Measurements from ENCODE around the gene KLHL21. TPM values are rescaled to one million over a fixed set of nuclear protein-coding genes. Genes with fewer than 3 reads are reported as not detected.
"Not testable (repeated sequence)": the region's sequence is repeated elsewhere in the genome, so short reads cannot be mapped to it uniquely, and the experiment has no call there.

Gene KLHL21
- total RNA-seq, 2 donors from 2014 or later = 20.2 to 46.2 TPM

DNA sequence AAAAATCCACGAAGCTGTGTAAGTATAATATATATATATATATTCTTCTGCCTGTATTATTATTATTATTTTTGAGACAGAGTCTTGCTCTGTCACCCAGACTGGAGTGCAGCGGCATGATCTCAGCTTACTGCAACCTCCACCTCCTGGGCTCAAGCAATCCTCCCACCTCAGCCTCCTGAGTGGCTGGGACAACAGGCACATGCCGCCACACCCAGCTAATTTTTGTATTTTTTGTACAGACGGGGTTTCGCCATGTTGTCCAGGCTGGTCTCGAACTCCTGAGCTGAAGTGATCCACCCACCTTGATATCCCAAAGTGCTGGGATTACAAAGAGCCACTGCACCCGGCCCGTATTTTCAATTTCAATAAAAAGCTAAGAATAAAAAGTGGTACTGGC is 2.7 kb downstream of the KLHL21 start:
- not testable (repeated sequence) for H3K27me3 Mint-ChIP-seq; H3K36me3 Mint-ChIP-seq; ATAC-seq; DNase-seq (ENCODE audit: low spot score); H3K9me3 Mint-ChIP-seq
- Mint-ChIP-seq H3K27ac (peak overlapping the region; percentile 83 to 95), H3K4me1 (ENCODE audit: low read depth in 2 of 2) (peaks cover 35 to 38% of the 10 kb centered on the region in 2 donors), H3K4me3 (peak overlapping the region; percentile 94)

GRCh38 chr1:6599141-6599975 is 3.3 kb downstream of the KLHL21 start:
- H3K27ac Mint-ChIP-seq = peak overlapping the region; percentile 83 to 95
- H3K4me3 Mint-ChIP-seq = peak overlapping the region; percentile 94
- H3K36me3 Mint-ChIP-seq = no peaks in the 10 kb centered on the region
- no peaks in the 10 kb centered on the region for H3K27me3 Mint-ChIP-seq
- DNase-seq (ENCODE audit: low spot score) = no peak
- H3K4me1 Mint-ChIP-seq (ENCODE audit: low read depth in 2 of 2) = peaks cover 35 to 37% of the 10 kb centered on the region in 2 donors
- no peaks in the 10 kb centered on the region for H3K9me3 Mint-ChIP-seq
- no peak for ATAC-seq

DNA sequence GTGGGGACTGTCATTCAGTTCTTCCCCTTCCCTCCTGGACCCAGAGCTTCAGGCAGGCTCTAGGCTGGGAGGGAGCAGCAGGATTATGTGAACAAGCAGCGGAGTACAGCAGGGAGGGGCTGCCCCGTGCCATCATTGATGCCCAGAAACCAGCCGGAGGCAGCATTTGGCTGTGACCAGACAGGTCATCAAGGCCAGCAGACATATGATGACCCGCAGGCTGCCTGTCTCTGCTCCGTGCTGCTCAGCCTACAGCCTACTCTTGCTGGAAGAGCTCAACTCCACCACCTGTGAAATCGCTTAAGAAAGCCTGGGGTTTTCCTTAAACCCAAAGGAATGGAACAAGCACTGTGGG is 4.9 kb downstream of the KLHL21 start:
- Mint-ChIP-seq H3K4me3 (no peak overlapping the region), H3K9me3 (no peaks in the 10 kb centered on the region), H3K27ac (no peak overlapping the region), H3K36me3 (no peaks in the 10 kb centered on the region), H3K27me3 (no peaks in the 10 kb centered on the region), H3K4me1 (ENCODE audit: low read depth in 2 of 2) (peaks cover 27 to 39% of the 10 kb centered on the region in 2 donors)
- no peak for ATAC-seq
- DNase-seq (ENCODE audit: low spot score) = no peak

GRCh38 chr1:6596886-6597776 is 5.5 kb downstream of the KLHL21 start:
- no peak overlapping the region for H3K27ac Mint-ChIP-seq

DNA sequence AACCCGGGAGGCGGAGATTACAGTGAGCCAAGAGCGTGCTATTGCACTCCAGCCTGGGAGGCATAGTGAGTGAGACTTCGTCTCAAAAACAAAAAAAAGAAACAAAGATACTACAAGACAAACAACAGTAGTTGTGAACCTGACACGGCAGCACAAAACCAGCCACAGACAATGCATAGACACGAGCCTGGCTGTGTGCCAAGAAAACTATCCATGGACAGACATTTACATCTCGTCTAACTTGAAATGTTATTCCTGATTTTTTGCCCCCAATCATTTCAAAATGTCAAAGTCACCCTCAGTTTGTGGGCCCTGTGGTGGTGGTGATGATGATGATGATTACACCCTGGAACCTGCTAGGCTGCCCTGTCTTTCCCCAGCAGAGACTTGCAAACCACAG is 6.3 kb downstream of the KLHL21 start:
- Mint-ChIP-seq H3K27me3 (no peaks in the 10 kb centered on the region), H3K9me3 (no peaks in the 10 kb centered on the region), H3K4me3 (no peak overlapping the region), H3K36me3 (no peaks in the 10 kb centered on the region), H3K27ac (peak overlapping the region in 1 of 2 donors; percentile 58), H3K4me1 (ENCODE audit: low read depth in 2 of 2) (peaks cover 26 to 42% of the 10 kb centered on the region in 2 donors)
- ATAC-seq (no peak), DNase-seq (ENCODE audit: low spot score) (no peak)

More at GRCh38 chr1:6596886-6597776, 5.5 kb downstream of the KLHL21 start:
- peaks cover 27 to 42% of the 10 kb centered on the region in 2 donors for H3K4me1 Mint-ChIP-seq (ENCODE audit: low read depth in 2 of 2)
- H3K4me3 Mint-ChIP-seq = no peak overlapping the region
- H3K27me3 Mint-ChIP-seq = no peaks in the 10 kb centered on the region
- ATAC-seq (no peak), DNase-seq (ENCODE audit: low spot score) (no peak)
- no peaks in the 10 kb centered on the region for H3K9me3 Mint-ChIP-seq
- no peaks in the 10 kb centered on the region for H3K36me3 Mint-ChIP-seq

GRCh38 chr1:6594977-6595740 is 7.5 kb downstream of the KLHL21 start:
- Mint-ChIP-seq H3K36me3 (no peaks in the 10 kb centered on the region), H3K4me3 (no peak overlapping the region), H3K27ac (no peak overlapping the region), H3K4me1 (ENCODE audit: low read depth in 2 of 2) (peaks cover 25 to 41% of the 10 kb centered on the region in 2 donors), H3K9me3 (no peaks in the 10 kb centered on the region), H3K27me3 (no peaks in the 10 kb centered on the region)
- DNase-seq (ENCODE audit: low spot score) = no peak
- no peak for ATAC-seq

GRCh38 chr1:6593810-6594209 is 8.9 kb downstream of the KLHL21 start:
- DNase-seq (ENCODE audit: low spot score) (no peak), ATAC-seq (no peak)
- H3K9me3 Mint-ChIP-seq = no peaks in the 10 kb centered on the region
- no peaks in the 10 kb centered on the region for H3K27me3 Mint-ChIP-seq
- no peak overlapping the region for H3K4me3 Mint-ChIP-seq
- no peaks in the 10 kb centered on the region for H3K36me3 Mint-ChIP-seq
- peaks cover 14 to 31% of the 10 kb centered on the region in 2 donors for H3K4me1 Mint-ChIP-seq (ENCODE audit: low read depth in 2 of 2)
- H3K27ac Mint-ChIP-seq = no peak overlapping the region

DNA sequence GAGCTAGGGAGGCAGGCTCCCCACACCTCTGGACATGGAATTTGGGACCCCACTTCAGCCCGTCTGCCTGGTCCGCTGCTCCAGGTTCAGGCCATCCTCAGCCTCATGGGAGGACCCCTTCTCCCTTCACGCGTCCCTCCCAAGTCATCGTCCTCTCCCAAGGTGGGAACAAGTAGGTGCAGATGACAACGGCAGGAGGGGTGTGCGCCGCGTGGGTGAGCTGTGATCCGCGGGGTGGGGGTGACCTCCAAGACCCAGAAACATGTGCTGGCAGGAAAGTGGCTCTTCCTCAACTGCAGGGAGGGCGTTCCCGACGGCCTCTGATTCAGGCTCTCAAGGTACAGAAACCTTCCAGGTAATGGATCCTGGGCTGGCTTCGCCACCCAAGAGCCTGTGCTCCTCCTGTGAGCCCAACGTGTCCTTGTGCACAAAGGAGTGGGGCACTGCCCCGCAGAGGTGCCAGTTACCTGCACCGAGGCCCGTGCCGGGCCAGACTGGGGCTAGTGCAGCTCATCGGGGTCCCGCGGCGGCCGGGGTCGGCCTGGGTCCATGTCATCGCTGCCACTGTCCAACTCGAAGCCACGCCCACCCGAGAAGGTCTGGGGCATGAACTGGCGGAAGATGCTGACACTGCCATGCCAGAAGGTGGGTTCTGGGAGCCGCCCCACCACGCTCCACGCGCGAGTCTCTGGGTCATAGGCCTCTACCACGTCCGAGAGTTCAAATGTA is 9.6 kb downstream of the KLHL21 start:
- Mint-ChIP-seq H3K36me3 (no peaks in the 10 kb centered on the region), H3K4me1 (ENCODE audit: low read depth in 2 of 2) (peaks cover 11 to 28% of the 10 kb centered on the region in 2 donors), H3K9me3 (no peaks in the 10 kb centered on the region), H3K27me3 (no peaks in the 10 kb centered on the region), H3K27ac (no peak overlapping the region), H3K4me3 (no peak overlapping the region)
- DNase-seq (ENCODE audit: low spot score) (no peak), ATAC-seq (no peak)

- no peaks in the 10 kb centered on the region for H3K27me3 Mint-ChIP-seq
- no peaks in the 10 kb centered on the region for H3K36me3 Mint-ChIP-seq
- DNase-seq (ENCODE audit: low spot score) = no peak
- H3K4me1 Mint-ChIP-seq (ENCODE audit: low read depth in 2 of 2) = peaks cover 11 to 28% of the 10 kb centered on the region in 2 donors
- H3K4me3 Mint-ChIP-seq = no peak overlapping the region
- H3K27ac Mint-ChIP-seq = no peak overlapping the region
- H3K9me3 Mint-ChIP-seq = no peaks in the 10 kb centered on the region
- peak in 1 of 2 donors; percentile 25 for ATAC-seq
Observed at GRCh38 chr1:6592441-6592840, 10.2 kb downstream of the KLHL21 start.

DNA sequence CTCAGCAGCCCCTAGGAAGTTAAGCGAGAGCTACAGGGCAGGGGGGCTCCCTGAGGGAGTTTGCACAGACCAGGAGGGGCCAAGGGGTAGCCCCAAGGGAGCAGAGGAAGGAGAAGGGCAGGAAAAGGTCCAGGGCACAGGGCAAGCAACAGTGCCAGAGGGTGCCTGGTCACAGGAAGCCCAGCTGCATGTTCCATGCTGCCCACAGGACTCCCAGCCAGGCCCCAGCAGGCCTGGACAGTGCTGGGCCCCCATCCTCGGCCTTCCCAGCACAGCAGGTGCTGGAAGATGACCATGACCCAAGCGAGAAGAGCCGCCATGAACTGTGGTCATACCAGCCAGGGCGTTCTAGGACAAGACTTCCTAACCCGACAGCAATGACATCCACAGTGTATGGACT is 11.0 kb downstream of the KLHL21 start:
- ATAC-seq = peak in 1 of 2 donors; percentile 4
- peaks cover 11 to 28% of the 10 kb centered on the region in 2 donors for H3K4me1 Mint-ChIP-seq (ENCODE audit: low read depth in 2 of 2)

DNA sequence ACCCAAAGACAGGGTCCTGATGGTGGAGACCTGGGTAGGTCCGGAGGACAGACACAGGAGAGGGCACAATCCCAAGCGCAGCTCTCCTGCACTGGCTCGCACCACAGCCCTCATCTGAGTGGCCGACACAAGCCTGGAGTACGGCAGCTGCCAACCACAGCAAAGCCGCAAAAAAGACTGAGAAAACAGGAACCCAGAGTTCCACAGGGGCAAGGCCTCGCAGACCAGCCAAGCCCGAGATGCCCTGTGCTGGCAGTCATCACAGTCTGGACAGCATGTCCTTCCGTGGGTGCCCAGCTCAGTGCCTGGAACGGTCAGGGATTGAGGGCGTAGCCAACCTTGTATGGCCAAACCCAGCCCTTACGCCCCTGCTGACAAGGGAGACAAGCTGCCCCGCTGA is 11.4 kb downstream of the KLHL21 start:
- Mint-ChIP-seq H3K27me3 (no peaks in the 10 kb centered on the region), H3K27ac (no peak overlapping the region), H3K4me1 (ENCODE audit: low read depth in 2 of 2) (peaks cover 11 to 26% of the 10 kb centered on the region in 2 donors), H3K4me3 (peak overlapping the region; percentile 20), H3K9me3 (no peaks in the 10 kb centered on the region), H3K36me3 (no peaks in the 10 kb centered on the region)
- DNase-seq (ENCODE audit: low spot score) (no peak), ATAC-seq (peak; percentile 25 to 44)

More for the DNA sequence above, 11.0 kb downstream of the KLHL21 start:
- Mint-ChIP-seq H3K36me3 (no peaks in the 10 kb centered on the region), H3K27ac (no peak overlapping the region), H3K27me3 (no peaks in the 10 kb centered on the region), H3K4me3 (no peak overlapping the region), H3K9me3 (no peaks in the 10 kb centered on the region)
- no peak for DNase-seq (ENCODE audit: low spot score)

DNA sequence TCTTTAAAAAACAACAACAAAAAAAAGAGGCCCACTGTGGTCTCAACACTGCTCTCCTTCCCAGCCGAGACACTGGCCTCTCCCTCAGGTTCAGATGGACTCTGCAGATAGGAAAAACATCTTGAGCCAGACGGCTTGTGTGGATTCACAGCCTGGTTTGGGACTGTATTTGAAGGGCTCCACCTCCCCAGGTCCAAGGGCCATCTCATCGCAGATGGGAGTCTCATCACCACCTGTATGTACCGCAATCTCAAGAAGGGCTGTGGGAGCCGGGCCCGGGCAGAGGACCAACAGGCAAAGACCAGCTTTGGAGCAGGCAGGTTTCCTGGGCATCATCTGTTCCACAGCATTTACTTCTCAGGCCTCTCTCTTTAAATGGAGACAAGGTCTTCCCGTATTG is 12.6 kb downstream of the KLHL21 start:
- Mint-ChIP-seq H3K27ac (no peak overlapping the region), H3K9me3 (no peaks in the 10 kb centered on the region), H3K4me1 (ENCODE audit: low read depth in 2 of 2) (peaks cover 12 to 16% of the 10 kb centered on the region in 2 donors), H3K4me3 (no peak overlapping the region), H3K36me3 (no peaks in the 10 kb centered on the region), H3K27me3 (no peaks in the 10 kb centered on the region)
- ATAC-seq (no peak), DNase-seq (ENCODE audit: low spot score) (no peak)

All from natural killer cell treated with Interleukin-12 subunit alpha and Interleukin-12 subunit beta and Interleukin-15 and Interleukin-18, amount 100 ng/mL, for 72 hours (primary cell).